Right atrium auricular region (tissue), 2 donors: ENCODE results near the gene C1QTNF6. TPM values are rescaled to one million over a fixed set of nuclear protein-coding genes. Genes with fewer than 3 reads are reported as not detected.

ENCODE experiments used
- DNase-seq: peaks from one replicate; pipeline ENCODE4 v3.0.0-alpha.2; 2019; ENCODE audit warnings: low spot score
- H3K27ac ChIP-seq, 2 donors: fragments of 200-600 bp; sonication (generic); 1 replicate in 1 of 2; 2 replicates in 1 of 2; pipeline ENCODE4 v1.5.1; 2016 to 2019
- H3K27me3 ChIP-seq, 2 donors: fragments of 200-600 bp; sonication (generic); one replicate each; pipeline versions ENCODE4 v1.5.1 to v1.6.0; 2017 to 2019
- H3K36me3 ChIP-seq: fragments of 200-600 bp; sonication (generic); one replicate; pipeline ENCODE4 v1.5.1; 2016
- H3K4me1 ChIP-seq, 2 donors: fragments of 200-600 bp; sonication (generic); one replicate each; pipeline versions ENCODE4 v1.5.1 to v1.6.0; 2017 to 2019
- H3K4me3 ChIP-seq, 2 donors: fragments of 200-600 bp; sonication (generic); 1 replicate in 1 of 2; 2 replicates in 1 of 2; pipeline ENCODE4 v1.5.1; 2017 to 2019; ENCODE audit warnings: mild to moderate bottlenecking in 1 of 2, moderate library complexity in 1 of 2
- H3K9me3 ChIP-seq, 2 donors: fragments of 200-600 bp; sonication (generic); one replicate each; pipeline ENCODE4 v1.5.1; 2019
- total RNA-seq, 2 donors: library from RNA; depleted of rRNA; stranded (reverse); fragments of >200 nt; gene quantifications; one replicate each; pipeline ENCODE4 v1.1.0, GENCODE V29; 2016
- TF ChIP-seq, protein P1 (sequence below), 2 donors: fragments of 200-600 bp; sonication (generic); IDR thresholded peaks; one replicate each; pipeline ENCODE4 v1.5.1; 2019; ENCODE audit warnings: antibody characterized with exemption in 2 of 2

C1QTNF6 gene
- total RNA-seq, 2 donors from 2014 or later, result 1.6 to 2.2 TPM

- no peak overlapping the region for H3K27ac ChIP-seq
- H3K27me3 ChIP-seq, result no peaks in the 10 kb centered on the region
- H3K9me3 ChIP-seq, result no peaks in the 10 kb centered on the region
- no peak overlapping the region for H3K4me3 ChIP-seq
- H3K4me1 ChIP-seq, result peaks cover 0 to 5% of the 10 kb centered on the region in 2 donors
- H3K36me3 ChIP-seq, result no peaks in the 10 kb centered on the region
- DNase-seq, result no peak
- TF ChIP-seq, protein P1, sequence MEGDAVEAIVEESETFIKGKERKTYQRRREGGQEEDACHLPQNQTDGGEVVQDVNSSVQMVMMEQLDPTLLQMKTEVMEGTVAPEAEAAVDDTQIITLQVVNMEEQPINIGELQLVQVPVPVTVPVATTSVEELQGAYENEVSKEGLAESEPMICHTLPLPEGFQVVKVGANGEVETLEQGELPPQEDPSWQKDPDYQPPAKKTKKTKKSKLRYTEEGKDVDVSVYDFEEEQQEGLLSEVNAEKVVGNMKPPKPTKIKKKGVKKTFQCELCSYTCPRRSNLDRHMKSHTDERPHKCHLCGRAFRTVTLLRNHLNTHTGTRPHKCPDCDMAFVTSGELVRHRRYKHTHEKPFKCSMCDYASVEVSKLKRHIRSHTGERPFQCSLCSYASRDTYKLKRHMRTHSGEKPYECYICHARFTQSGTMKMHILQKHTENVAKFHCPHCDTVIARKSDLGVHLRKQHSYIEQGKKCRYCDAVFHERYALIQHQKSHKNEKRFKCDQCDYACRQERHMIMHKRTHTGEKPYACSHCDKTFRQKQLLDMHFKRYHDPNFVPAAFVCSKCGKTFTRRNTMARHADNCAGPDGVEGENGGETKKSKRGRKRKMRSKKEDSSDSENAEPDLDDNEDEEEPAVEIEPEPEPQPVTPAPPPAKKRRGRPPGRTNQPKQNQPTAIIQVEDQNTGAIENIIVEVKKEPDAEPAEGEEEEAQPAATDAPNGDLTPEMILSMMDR (IDR thresholded peaks at IDR 0.05), result no peak
These were observed 26.1 kb upstream of the C1QTNF6 start for GRCh38 chr22:37213941-37214730.

DNA sequence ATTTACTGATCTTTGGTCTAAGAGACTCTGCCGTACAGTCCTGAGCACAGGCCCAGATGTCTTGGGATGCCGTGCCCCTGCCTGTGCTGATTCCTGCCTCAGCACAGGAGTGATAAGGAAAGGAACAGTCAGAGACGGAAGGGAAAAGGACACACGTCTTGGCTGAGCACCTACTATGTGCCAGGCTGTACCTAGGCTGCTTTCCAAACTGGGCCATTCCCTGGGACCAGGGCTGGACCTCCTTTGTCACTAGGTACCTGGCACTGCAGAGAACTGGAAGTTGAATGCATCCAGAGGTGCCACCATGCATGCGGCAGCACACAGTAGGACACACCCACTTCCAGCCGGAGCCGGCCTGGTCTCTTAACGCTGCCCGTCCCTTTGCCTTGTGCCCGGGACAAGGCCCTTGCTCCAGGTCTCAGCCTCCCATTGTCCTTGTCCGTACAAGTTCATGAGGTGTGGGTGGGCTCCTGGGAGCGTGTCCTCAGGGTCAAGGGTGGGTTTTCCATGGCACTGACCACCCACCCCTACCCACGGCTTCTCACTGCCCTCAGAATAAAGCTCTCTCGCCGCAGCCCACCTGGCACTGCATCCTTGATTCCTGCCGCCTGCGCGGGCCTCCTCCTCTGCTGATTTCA, 25.3 kb upstream of the C1QTNF6 start:
- Histone ChIP-seq H3K4me3 (no peak overlapping the region), H3K27me3 (no peaks in the 10 kb centered on the region), H3K36me3 (no peaks in the 10 kb centered on the region), H3K4me1 (peaks cover 0 to 5% of the 10 kb centered on the region in 2 donors), H3K27ac (no peak overlapping the region), H3K9me3 (no peaks in the 10 kb centered on the region)
- DNase-seq, result no peak
- TF ChIP-seq, protein P1 (IDR thresholded peaks at IDR 0.05), result no peak

- H3K4me3 ChIP-seq, result no peak within 1 kb of the TSS
- TF ChIP-seq, protein P1 (IDR thresholded peaks at IDR 0.05), result no peak
- no peak within 1 kb of the TSS for H3K27ac ChIP-seq
- peaks cover 0 to 5% of the 10 kb centered on the region in 2 donors for H3K4me1 ChIP-seq
- no peak for DNase-seq
- no peaks in the 10 kb centered on the region for H3K36me3 ChIP-seq
- H3K27me3 ChIP-seq, result no peaks in the 10 kb centered on the region
- no peaks in the 10 kb centered on the region for H3K9me3 ChIP-seq
These were observed 24.3 kb upstream of the C1QTNF6 start, which contains the start of gene SSTR3 for GRCh38 chr22:37212174-37212906. Gene SSTR3 (minus strand): TSS chr22:37212477. CDS start chr22:37207803, 4,674 bp downstream.

- no peak for DNase-seq
- H3K36me3 ChIP-seq, result no peaks in the 10 kb centered on the region
- H3K27ac ChIP-seq, result no peak overlapping the region
- TF ChIP-seq, protein P1 (IDR thresholded peaks at IDR 0.05), result no peak
- H3K4me1 ChIP-seq, result peaks cover 0 to 5% of the 10 kb centered on the region in 2 donors
- H3K4me3 ChIP-seq, result no peak overlapping the region
- H3K27me3 ChIP-seq, result no peaks in the 10 kb centered on the region
- H3K9me3 ChIP-seq, result no peaks in the 10 kb centered on the region
These were observed 23.8 kb upstream of the C1QTNF6 start for GRCh38 chr22:37211866-37212173.

DNA sequence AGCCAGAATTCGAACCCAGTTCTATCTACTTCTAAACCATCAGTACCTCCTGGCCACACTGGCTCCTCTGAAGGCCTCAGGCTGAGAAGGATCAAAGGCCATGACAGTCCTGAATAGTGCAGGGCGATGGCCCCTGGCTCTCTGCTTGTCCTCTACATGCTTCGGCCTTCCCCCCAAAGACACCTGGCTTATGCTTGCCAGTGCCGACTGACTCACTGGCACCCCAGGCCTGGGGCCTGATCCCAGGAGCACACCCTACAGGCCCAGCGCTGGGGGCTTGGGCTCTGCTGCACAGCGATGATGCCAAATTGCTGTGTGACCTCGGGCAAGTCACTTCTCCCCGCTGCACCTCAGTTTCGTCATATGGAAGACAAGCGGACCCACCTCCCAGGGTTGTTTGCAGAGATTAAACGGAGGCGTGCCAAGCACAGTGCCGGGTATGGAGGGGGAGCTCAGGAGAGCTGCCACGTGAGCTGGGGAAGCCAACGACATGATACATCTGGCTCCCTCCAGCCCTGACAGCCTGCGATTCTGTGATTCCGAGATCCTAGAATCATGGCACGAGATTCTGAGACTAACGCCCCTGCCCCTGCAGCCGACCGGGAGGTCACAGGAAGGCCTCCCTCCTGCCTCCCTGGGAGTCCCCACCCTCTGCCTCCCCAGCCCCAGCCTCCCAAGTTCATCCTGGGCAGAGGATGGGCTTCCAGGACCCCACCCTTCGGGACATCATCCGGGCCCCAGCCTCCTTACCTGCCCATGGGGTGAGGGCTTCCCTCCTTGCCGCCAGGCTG, 23.2 kb upstream of the C1QTNF6 start:
- no peaks in the 10 kb centered on the region for H3K9me3 ChIP-seq
- H3K36me3 ChIP-seq, result no peaks in the 10 kb centered on the region
- TF ChIP-seq, protein P1 (IDR thresholded peaks at IDR 0.05), result no peak
- H3K4me3 ChIP-seq, result no peak overlapping the region
- H3K27ac ChIP-seq, result no peak overlapping the region
- peaks cover 0 to 5% of the 10 kb centered on the region in 2 donors for H3K4me1 ChIP-seq
- no peaks in the 10 kb centered on the region for H3K27me3 ChIP-seq
- no peak for DNase-seq
